Diencephalon (tissue), 1 donor: ENCODE results near the gene CCL5. TPM values are rescaled to one million over a fixed set of nuclear protein-coding genes. Genes with fewer than 3 reads are reported as not detected.

Experiments
- small RNA-seq: library from RNA; depleted of rRNA; stranded (forward); fragments of <200 nt; gene quantifications from one replicate; pipeline ENCODE3, GENCODE V24; 2014
- total RNA-seq: library from RNA; depleted of rRNA; stranded (reverse); fragments of >200 nt; gene quantifications from one replicate; pipeline ENCODE4 v1.2.3, GENCODE V29; 2014

Gene CCL5
- total RNA-seq = not detected

DNA sequence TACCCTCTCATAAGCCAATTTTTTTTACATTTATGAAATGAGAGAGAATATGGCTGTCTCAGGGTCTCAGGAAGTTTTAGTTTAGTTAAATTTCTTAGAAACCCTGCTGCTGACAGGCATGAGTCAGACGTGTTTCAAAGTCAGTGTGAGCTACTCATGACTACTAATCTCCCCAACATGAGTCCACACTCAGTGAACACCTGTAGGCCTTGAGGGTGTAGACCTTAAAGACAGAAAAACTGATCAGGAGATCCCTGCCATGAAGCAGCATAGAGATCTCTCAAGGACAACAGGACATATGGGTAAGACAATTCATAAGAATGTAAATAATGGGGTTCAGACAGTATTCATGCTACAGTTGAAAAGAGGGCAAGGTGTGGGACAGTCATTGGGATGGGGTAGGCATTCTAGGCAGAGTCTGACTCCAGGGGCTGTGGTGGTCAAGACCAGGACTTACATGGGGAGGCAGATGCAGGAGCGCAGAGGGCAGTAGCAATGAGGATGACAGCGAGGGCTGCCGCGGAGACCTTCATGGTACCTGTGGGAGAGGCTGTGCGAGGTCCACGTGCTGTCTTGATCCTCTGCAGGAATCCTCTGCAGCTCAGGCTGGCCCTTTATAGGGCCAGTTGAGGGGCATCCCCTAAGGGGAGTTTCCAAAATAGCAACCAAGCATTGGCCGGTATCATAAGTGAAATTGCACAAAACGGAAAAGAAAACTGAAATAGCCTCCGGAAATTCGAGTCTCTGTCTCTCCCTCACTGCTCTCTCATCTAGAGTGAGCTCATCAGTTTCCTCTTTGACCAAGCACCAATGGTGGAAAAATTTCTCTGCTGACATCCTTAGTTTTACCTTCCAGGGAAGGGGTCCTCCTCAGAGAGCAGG is at the start of gene CCL5:
CCL5 (minus strand) TSS at position 588 of the 882 bp plus-strand sequence.

DNA sequence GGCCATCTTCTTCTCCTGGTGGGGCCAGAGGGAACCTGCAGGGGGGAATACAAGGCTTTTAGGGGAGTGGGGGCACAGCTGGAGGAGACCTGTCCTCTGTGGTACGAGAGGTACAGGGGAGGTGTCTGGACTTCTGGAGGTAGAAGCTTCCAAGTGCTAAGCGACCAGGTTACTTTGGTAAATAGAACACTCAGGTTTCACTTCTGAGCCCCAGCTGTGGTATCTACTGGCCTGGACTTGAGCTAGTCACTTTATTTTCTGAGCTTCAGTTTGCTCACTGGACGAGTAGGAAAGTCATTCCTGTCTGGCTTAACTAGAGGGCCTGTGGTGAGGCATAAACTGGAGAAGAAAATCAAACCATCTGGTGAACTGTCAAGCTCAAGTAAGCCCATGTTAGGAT is 11.4 kb downstream of the CCL5 start, which contains the start of gene HEATR9:
HEATR9 (minus strand) TSS at position 155 of the 400 bp plus-strand sequence; CDS start at position 6, 149 bp downstream.

Small RNAs within 50 kb of the gene (small RNA-seq; reads per million reads assigned to genes)
- gene RF00100 = 723 reads per million, percentile 98 among the genes with 10 or more reads in this experiment

Other genes starting within 250 kb of the CCL5 start
- gene RASL10B, start 148.7 kb downstream of the CCL5 start, total RNA-seq = 20.3 TPM
- gene GAS2L2, start 127.1 kb downstream of the CCL5 start, total RNA-seq = 1.2 TPM
- gene C17orf50, start 119.5 kb downstream of the CCL5 start, total RNA-seq = not detected
- gene MMP28, start 84.7 kb downstream of the CCL5 start, total RNA-seq = 15.2 TPM
- 75.4 TPM for gene TAF15, start 70.9 kb downstream of the CCL5 start, total RNA-seq
- gene HEATR9, start 11.5 kb downstream of the CCL5 start, total RNA-seq = not detected
- gene RDM1, start 50.4 kb upstream of the CCL5 start, total RNA-seq = 3.0 TPM
- gene LYZL6, start 63.4 kb upstream of the CCL5 start, total RNA-seq = not detected
- gene CCL16, start 101.1 kb upstream of the CCL5 start, total RNA-seq = not detected
- not detected for gene CCL14, start 106.4 kb upstream of the CCL5 start, total RNA-seq
- gene CCL15, start 121.2 kb upstream of the CCL5 start, total RNA-seq = not detected
- not detected for gene CCL23, start 137.6 kb upstream of the CCL5 start, total RNA-seq
- not detected for gene CCL18, start 183.9 kb upstream of the CCL5 start, total RNA-seq
- 1.6 TPM for gene CCL3, start 209.8 kb upstream of the CCL5 start, total RNA-seq
- 2.5 TPM for gene CCL4, start 223.5 kb upstream of the CCL5 start, total RNA-seq